H1 (cell line): ENCODE data around the gene LY86. TPM values are rescaled to one million over a fixed set of nuclear protein-coding genes. Genes with fewer than 3 reads are reported as not detected.

Experiments
- CTCF ChIA-PET: fragments of 300-600 bp; sonication (Branson Sonifier 250); formaldehyde crosslinking; loops from one replicate; lab custom pipeline; 2021; ENCODE audit not compliant: partially characterized antibody; lab: Charles Lee
- POLR2A ChIA-PET: fragments of 300-600 bp; sonication (Branson Sonifier 250); formaldehyde crosslinking; loops from one replicate; lab custom pipeline; 2021; ENCODE audit warnings: inconsistent platforms; ENCODE audit not compliant: partially characterized antibody; lab: Charles Lee
- DNase-seq, 2 experiments: peaks; one replicate each; pipeline versions ENCODE4 v3.0.0 to v3.0.0-alpha.2; 2010 to 2022; ENCODE audit warnings: low spot score in 2 of 2, low read depth in 1 of 2, mixed read lengths in 1 of 2
- FAIRE-seq: peaks from 2 replicates; lab custom pipeline; 2011; peaks lifted over from hg19 to GRCh38; lab: Jason Lieb, UNC
- H2AFZ ChIP-seq: 2 replicates; pipeline ENCODE4 v1.8.1; 2012; ENCODE audit warnings: low read length, inconsistent platforms
- H2AK5ac ChIP-seq: 2 replicates; pipeline ENCODE4 v1.6.1; 2013; ENCODE audit warnings: low read depth, low read length
- H2BK120ac ChIP-seq: replicated peaks from 2 replicates; pipeline ENCODE3; 2013; ENCODE audit warnings: low read depth, low read length, inconsistent platforms
- H2BK12ac ChIP-seq: 2 replicates; pipeline ENCODE4 v1.6.1; 2013; ENCODE audit warnings: low read depth, low read length
- H2BK15ac ChIP-seq: 2 replicates; pipeline ENCODE4 v1.6.1; 2013; ENCODE audit warnings: low read length
- H2BK20ac ChIP-seq: 2 replicates; pipeline ENCODE4 v1.6.1; 2013; ENCODE audit warnings: low read length
- H2BK5ac ChIP-seq: 2 replicates; pipeline ENCODE4 v1.6.1; 2013; ENCODE audit warnings: low read depth, low read length
- H3K14ac ChIP-seq: 2 replicates; pipeline ENCODE4 v1.6.1; 2013; ENCODE audit warnings: inconsistent platforms; ENCODE audit not compliant: insufficient read length
- H3K18ac ChIP-seq: 2 replicates; pipeline ENCODE4 v1.6.1; 2013; ENCODE audit warnings: low read length; ENCODE audit errors: extremely low read depth
- H3K23ac ChIP-seq: 2 replicates; pipeline ENCODE4 v1.6.1; 2013; ENCODE audit warnings: inconsistent platforms; ENCODE audit not compliant: insufficient read length
- H3K23me2 ChIP-seq: 2 replicates; pipeline ENCODE4 v1.6.1; 2013; ENCODE audit warnings: low read depth, low read length
- H3K27ac ChIP-seq: 2 replicates; pipeline ENCODE4 v1.6.1; 2011; ENCODE audit warnings: low read depth, low read length, inconsistent platforms
- H3K27me3 ChIP-seq, 4 experiments: replicated peaks in 1 of 4; 1 replicate in 1 of 4; 2 replicates in 3 of 4; pipeline versions ENCODE4 v1.6.1 to v1.8.1; 2011 to 2013; ENCODE audit warnings: low read length in 3 of 4, mild to moderate bottlenecking in 3 of 4, inconsistent platforms in 2 of 4, mixed read lengths in 2 of 4, moderate library complexity in 1 of 4; ENCODE audit not compliant: control insufficient read depth in 3 of 4, insufficient read depth in 3 of 4; ENCODE audit errors: extremely low read depth in 1 of 4
- H3K36me3 ChIP-seq, 4 experiments: 2 replicates each; pipeline versions ENCODE4 v1.6.1 to v1.8.1; 2011 to 2013; ENCODE audit warnings: mild to moderate bottlenecking in 4 of 4, low read length in 3 of 4, moderate library complexity in 2 of 4, control low read depth in 1 of 4, inconsistent platforms in 1 of 4; ENCODE audit not compliant: insufficient read depth in 4 of 4, control insufficient read depth in 2 of 4
- H3K4ac ChIP-seq: replicated peaks from 2 replicates; pipeline ENCODE3; 2013; ENCODE audit warnings: low read length, low read depth, mixed read lengths, inconsistent platforms; ENCODE audit not compliant: insufficient read length
- H3K4me1 ChIP-seq, 4 experiments: replicated peaks in 1 of 4; 1 replicate in 1 of 4; 2 replicates in 3 of 4; pipeline versions ENCODE4 v1.6.1 to v1.8.1; 2011 to 2013; ENCODE audit warnings: low read length in 3 of 4, inconsistent platforms in 2 of 4, mixed read lengths in 1 of 4; ENCODE audit not compliant: insufficient read depth in 4 of 4, control insufficient read depth in 3 of 4
- H3K4me2 ChIP-seq, 2 experiments: 2 replicates each; pipeline versions ENCODE4 v1.6.1 to v1.8.1; 2011 to 2013; ENCODE audit warnings: low read depth in 2 of 2, low read length in 2 of 2, control low read depth in 1 of 2, inconsistent platforms in 1 of 2, mild to moderate bottlenecking in 1 of 2; ENCODE audit not compliant: insufficient read depth in 1 of 2
- H3K4me3 ChIP-seq, 4 experiments: fragments of 200-600, 300-600 bp in 1 of 4; sonication (generic), shearing (Covaris generic), sonication (Bioruptor Twin) in 1 of 4; 2 replicates each; pipeline versions ENCODE4 v1.5.1 to v1.8.1; 2011 to 2016; ENCODE audit warnings: low read length in 4 of 4, low read depth in 3 of 4, control low read depth in 2 of 4, inconsistent platforms in 2 of 4, mild to moderate bottlenecking in 2 of 4, mixed read lengths in 1 of 4, moderate library complexity in 1 of 4; ENCODE audit not compliant: insufficient read depth in 2 of 4; ENCODE audit errors: extremely low read depth in 1 of 4
- H3K56ac ChIP-seq: replicated peaks from 2 replicates; pipeline ENCODE3; 2013; ENCODE audit warnings: low read depth, mild to moderate bottlenecking, mixed read lengths, low read length, inconsistent platforms; ENCODE audit not compliant: insufficient read length
- H3K79me1 ChIP-seq: 2 replicates; pipeline ENCODE4 v1.6.1; 2013; ENCODE audit warnings: low read depth, low read length, control low read depth
- H3K79me2 ChIP-seq, 2 experiments: 2 replicates each; pipeline versions ENCODE4 v1.6.1 to v1.8.1; 2012 to 2013; ENCODE audit warnings: low read length in 2 of 2, mild to moderate bottlenecking in 2 of 2, inconsistent platforms in 1 of 2; ENCODE audit not compliant: insufficient read depth in 2 of 2, control insufficient read depth in 1 of 2
- H3K9ac ChIP-seq, 4 experiments: replicated peaks in 1 of 4; 1 replicate in 1 of 4; 2 replicates in 3 of 4; pipeline versions ENCODE4 v1.6.1 to v1.8.1; 2011 to 2013; ENCODE audit warnings: low read depth in 3 of 4, low read length in 3 of 4, control low read depth in 2 of 4, mild to moderate bottlenecking in 2 of 4, moderate library complexity in 2 of 4, inconsistent platforms in 1 of 4; ENCODE audit errors: extremely low read depth in 1 of 4
- H3K9me3 ChIP-seq, 2 experiments: 2 replicates each; pipeline versions ENCODE4 v1.6.1 to v1.8.1; 2012 to 2013; ENCODE audit warnings: mild to moderate bottlenecking in 2 of 2, moderate library complexity in 2 of 2, control low read depth in 1 of 2, inconsistent platforms in 1 of 2, low read depth in 1 of 2, low read length in 1 of 2, mixed read lengths in 1 of 2; ENCODE audit not compliant: insufficient read depth in 2 of 2
- H4K20me1 ChIP-seq, 2 experiments: replicated peaks in 1 of 2; 2 replicates each; pipeline versions ENCODE3 to v1.8.1; 2011 to 2013; ENCODE audit warnings: inconsistent platforms in 2 of 2, low read length in 2 of 2, mild to moderate bottlenecking in 1 of 2; ENCODE audit not compliant: insufficient read depth in 2 of 2, control insufficient read depth in 1 of 2
- H4K5ac ChIP-seq: 2 replicates; pipeline ENCODE4 v1.6.1; 2013; ENCODE audit warnings: low read length, low read depth, mixed read lengths, inconsistent platforms; ENCODE audit not compliant: insufficient read length
- H4K8ac ChIP-seq: 2 replicates; pipeline ENCODE4 v1.8.0; 2013; ENCODE audit warnings: mild to moderate bottlenecking, moderate library complexity, low read length, inconsistent platforms; ENCODE audit not compliant: insufficient read depth; ENCODE audit errors: extremely low read depth
- H4K91ac ChIP-seq: replicated peaks from 2 replicates; pipeline ENCODE3; 2013; ENCODE audit warnings: low read length, mixed read lengths, inconsistent platforms; ENCODE audit not compliant: insufficient read length
- CTBP2 ChIP-seq: IDR thresholded peaks from 2 replicates; pipeline ENCODE4 v1.7.0; 2011; ENCODE audit warnings: borderline replicate concordance, mild to moderate bottlenecking, moderate library complexity, mixed read lengths, low read length; ENCODE audit not compliant: insufficient read depth, insufficient read length
- EP300 ChIP-seq, 2 experiments: IDR thresholded peaks; 1 replicate in 1 of 2; 2 replicates in 1 of 2; pipeline ENCODE4 v1.6.1; 2011 to 2012; ENCODE audit warnings: low read depth in 2 of 2, low read length in 2 of 2, mild to moderate bottlenecking in 2 of 2, borderline replicate concordance in 1 of 2, inconsistent platforms in 1 of 2, moderate library complexity in 1 of 2
- HDAC2 ChIP-seq, 2 experiments: fragments of 300-600 bp in 1 of 2; sonication (generic) in 1 of 2; IDR thresholded peaks; 2 replicates each; pipeline ENCODE4 v1.6.1; 2011 to 2012; ENCODE audit warnings: low read depth in 2 of 2, low read length in 2 of 2, mild to moderate bottlenecking in 2 of 2, moderate library complexity in 2 of 2, borderline replicate concordance in 1 of 2, inconsistent platforms in 1 of 2
- KDM5A ChIP-seq: fragments of 200-600 bp; IDR thresholded peaks from 2 replicates; pipeline ENCODE4 v1.7.1; 2012; ENCODE audit warnings: mild to moderate bottlenecking, low read length, inconsistent platforms, mixed read lengths
- POLR2A ChIP-seq, 2 experiments: IDR thresholded peaks; 1 replicate in 1 of 2; 2 replicates in 1 of 2; pipeline ENCODE4 v1.6.1; 2011; ENCODE audit warnings: low read depth in 2 of 2, low read length in 2 of 2, mild to moderate bottlenecking in 2 of 2; ENCODE audit errors: control extremely low read depth in 1 of 2
- POLR2AphosphoS5 ChIP-seq: IDR thresholded peaks from 2 replicates; pipeline ENCODE4 v1.6.1; 2011; ENCODE audit warnings: low read depth, low read length
- RXRA ChIP-seq: IDR thresholded peaks from 2 replicates; pipeline ENCODE4 v1.6.1; 2011; ENCODE audit warnings: low read depth, mild to moderate bottlenecking, low read length, moderate library complexity; ENCODE audit not compliant: insufficient read depth
- SP2 ChIP-seq: IDR thresholded peaks from 2 replicates; pipeline ENCODE4 v1.6.1; 2012; ENCODE audit warnings: mild to moderate bottlenecking, low read length, inconsistent platforms
- TAF7 ChIP-seq: optimal IDR thresholded peaks from 2 replicates; pipeline ENCODE3; 2011; ENCODE audit warnings: low read depth, mild to moderate bottlenecking, inconsistent platforms, low read length, moderate library complexity, borderline replicate concordance
- YY1 ChIP-seq: IDR thresholded peaks from 2 replicates; pipeline ENCODE4 v1.6.1; 2011; ENCODE audit warnings: low read depth, mild to moderate bottlenecking, low read length
- ZNF274 ChIP-seq: IDR thresholded peaks from 2 replicates; pipeline ENCODE4 v1.7.0; 2012; ENCODE audit warnings: low read length, borderline replicate concordance; ENCODE audit errors: extremely low read depth
- WGBS, 2 experiments: shearing (Covaris generic) in 1 of 2; methylation state at CpG; one replicate each; pipeline versions ENCODE4 v1.1.6 to v1.1.7; 2013 to 2015; ENCODE audit warnings: low lambda C conversion rate in 2 of 2, mixed read lengths in 2 of 2, inconsistent platforms in 1 of 2, low coverage in 1 of 2, missing lambda C conversion rate in 1 of 2; ENCODE audit not compliant: insufficient replicate concordance in 2 of 2, insufficient coverage in 1 of 2, insufficient read length in 1 of 2; ENCODE audit errors: extremely low coverage in 1 of 2, missing lambda C conversion rate in 1 of 2; 5-methylcytosine and 5-hydroxymethylcytosine counted together
- polyA plus RNA-seq, 7 experiments: library from polyadenylated mRNA; depleted of rRNA in 3 of 7; stranded (reverse) in 5 of 7; unstranded in 2 of 7; fragments of >200 nt in 5 of 7; fragments of 200-250 nt in 2 of 7; gene quantifications; 1 replicate in 5 of 7; 2 replicates in 1 of 7; 4 replicates in 1 of 7; pipeline versions ENCODE4 v1.2.1 to v1.2.3, GENCODE V29; 2011 to 2013; ENCODE audit warnings: missing spikeins in 2 of 7, mixed read lengths in 2 of 7
- total RNA-seq: library from RNA; stranded (reverse); fragmentation: NEBNext Ultra II Directional; extraction: Animal tissue kit (Norgen Biotek cat#: 25700); gene quantifications from 2 replicates; pipeline ENCODE4 v1.2.1, GENCODE V29; 2021

The LY86 gene
- total and polyA plus RNA-seq, 2 of the 8 experiments (the other 6 are each of a cell fraction or from before 2014, with no cell fraction given): not detected

DNA sequence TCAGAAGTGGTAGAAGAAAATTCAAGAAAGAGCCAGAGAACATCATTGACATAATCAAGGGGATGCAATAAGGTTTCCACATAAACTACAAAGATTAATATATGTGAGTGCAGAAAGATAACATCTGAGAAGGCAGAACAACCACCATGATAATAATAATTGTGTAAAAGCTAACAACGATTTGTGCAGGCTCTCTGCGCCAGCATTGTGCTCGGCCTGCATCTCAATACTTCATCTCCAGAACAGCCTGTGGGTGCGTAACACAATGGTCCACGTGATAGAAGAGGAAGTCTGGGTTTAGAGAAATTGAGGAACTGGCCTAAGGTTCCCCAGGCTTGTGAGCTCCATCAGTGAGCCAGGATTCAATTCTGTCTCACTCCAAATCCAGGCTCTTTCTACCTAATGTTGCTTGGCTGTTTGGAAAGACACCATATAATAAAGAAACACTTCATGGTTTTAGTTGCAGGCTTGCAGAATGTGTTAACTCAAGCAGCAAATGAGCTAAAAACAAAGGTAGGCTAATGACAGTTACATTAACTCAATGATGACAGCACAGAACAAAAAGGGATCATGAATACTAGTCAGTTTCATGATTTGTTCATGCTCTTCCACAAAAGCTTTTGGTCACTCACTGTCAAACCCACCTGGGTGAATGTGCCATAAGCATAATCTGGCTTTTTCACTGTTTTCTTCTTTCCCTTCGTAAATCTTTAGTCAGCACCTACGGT, 71.2 kb downstream of the LY86 start:
- Histone ChIP-seq H3K4me3 (no peak overlapping the region), H3K4ac (no peak overlapping the region), H2AFZ (no peak overlapping the region), H3K56ac (no peak overlapping the region), H2BK20ac (no peak overlapping the region), H3K36me3 (no peaks in the 10 kb centered on the region), H3K27ac (no peak overlapping the region), H3K23ac (no peak overlapping the region), H2AK5ac (no peak overlapping the region), H3K79me1 (no peaks in the 10 kb centered on the region; the same call in 1 of the 2 replicates), H3K23me2 (no peaks in the 10 kb centered on the region), H4K91ac (no peak overlapping the region), H3K14ac (no peak overlapping the region), H2BK15ac (no peak overlapping the region), H4K5ac (no peak overlapping the region), H2BK120ac (no peak overlapping the region), H3K18ac (no peak overlapping the region), H3K79me2 (no peaks in the 10 kb centered on the region), H3K9me3 (peaks cover 0 to 6% of the 10 kb centered on the region in 2 experiments; a peak in 1 of 4 replicates), H3K27me3 (no peaks in the 10 kb centered on the region; a peak in 1 of 7 replicates), H2BK12ac (no peak overlapping the region), H4K20me1 (no peaks in the 10 kb centered on the region), H3K4me2 (no peak overlapping the region), H3K9ac (no peak overlapping the region), H3K4me1 (no peaks in the 10 kb centered on the region), H2BK5ac (no peak overlapping the region), H4K8ac (no peak overlapping the region)
- FAIRE-seq (no peak), DNase-seq (no peak)
- POLR2A ChIA-PET: interaction anchor here (1.5 kb wide), 1 partner anchor 14 kb away, joined by 3 read pairs; no protein-coding TSS in a partner anchor
- TF ChIP-seq POLR2A (IDR thresholded peaks at IDR 0.05; ENCODE audit: control extremely low read depth in 1 of 2, low read depth in 2 of 2, low read length in 2 of 2): no peak
- TF ChIP-seq KDM5A: no peak
- no peak for TF ChIP-seq EP300 (IDR thresholded peaks at IDR 0.05; ENCODE audit: borderline replicate concordance in 1 of 2, low read depth in 2 of 2, low read length in 2 of 2)
- no peak for TF ChIP-seq CTBP2
- TF ChIP-seq HDAC2 (IDR thresholded peaks at IDR 0.05; ENCODE audit: borderline replicate concordance in 1 of 2, low read depth in 2 of 2, low read length in 2 of 2): no peak
- TF ChIP-seq SP2: no peak
- TF ChIP-seq RXRA: no peak
- no peak for TF ChIP-seq POLR2AphosphoS5
- no peak for TF ChIP-seq YY1
- TF ChIP-seq TAF7: no peak
- no peak for TF ChIP-seq ZNF274
- 88% methylated on average over 7 of the region's 7 CpGs; no CpG with 5 or more reads in 1 of the 2 experiments for WGBS, 2 experiments
- CTCF ChIA-PET: interaction anchor here (0.9 to 3.3 kb wide), 3 partner anchors 14 to 126 kb away, joined by 3 to 19 read pairs (median 13); no protein-coding TSS in a partner anchor
